Forelimb muscle (tissue), 1 donor: ENCODE measurements around the gene ACRBP. TPM values are rescaled to one million over a fixed set of nuclear protein-coding genes. Genes with fewer than 3 reads are reported as not detected.
A peak's percentile ranks its signal among the peaks of the same experiment; 100 is the strongest.

ENCODE experiments used
- DNase-seq: peaks from one replicate; pipeline ENCODE4 v3.0.0-alpha.2; 2013; ENCODE audit warnings: low read depth
- polyA plus RNA-seq: library from polyadenylated mRNA; unstranded; fragments of 120-200 nt; gene quantifications from one replicate; pipeline ENCODE4 v1.2.1, GENCODE V29; 2013; ENCODE audit not compliant: insufficient read length

ACRBP gene
- polyA plus RNA-seq: 2.0 TPM

GRCh38 chr12:6647083-6647604, at the start of gene ACRBP:
Gene ACRBP, minus strand, starts transcription at chr12:6647432. Its CDS starts 66 bp downstream, at chr12:6647366.
- DNase-seq: no peak

- no peak for DNase-seq
Observed at GRCh38 chr12:6695313-6696045, 48.2 kb upstream of the ACRBP start.

GRCh38 chr12:6694701-6695100, 47.5 kb upstream of the ACRBP start:
- DNase-seq: no peak

GRCh38 chr12:6693832-6694355, 46.7 kb upstream of the ACRBP start:
- DNase-seq: no peak

- DNase-seq: no peak
Observed at GRCh38 chr12:6692888-6693287, 45.7 kb upstream of the ACRBP start.

- no peak for DNase-seq
Observed at GRCh38 chr12:6691473-6691872, 44.2 kb upstream of the ACRBP start.

GRCh38 chr12:6688999-6689882, 42.0 kb upstream of the ACRBP start, which contains the start of gene ZNF384:
Gene ZNF384, minus strand, starts transcription at chr12:6689375. Its CDS starts 9,855 bp downstream, at chr12:6679520.
- peak; percentile 99 for DNase-seq

- DNase-seq: no peak
Observed at GRCh38 chr12:6688543-6688998, 41.3 kb upstream of the ACRBP start.

GRCh38 chr12:6685814-6686213, 38.6 kb upstream of the ACRBP start:
- no peak for DNase-seq

- no peak for DNase-seq
Observed at GRCh38 chr12:6684609-6685008, 37.4 kb upstream of the ACRBP start.

GRCh38 chr12:6676962-6677361, 29.7 kb upstream of the ACRBP start:
- DNase-seq: no peak

GRCh38 chr12:6672143-6672542, 24.9 kb upstream of the ACRBP start:
- DNase-seq: no peak

- no peak for DNase-seq
Observed at GRCh38 chr12:6667559-6668210, 20.5 kb upstream of the ACRBP start.

GRCh38 chr12:6666211-6666610, 19.0 kb upstream of the ACRBP start:
- DNase-seq: no peak

GRCh38 chr12:6664902-6665301, 17.7 kb upstream of the ACRBP start:
- no peak for DNase-seq

GRCh38 chr12:6662906-6663742, 15.9 kb upstream of the ACRBP start, which contains the start of gene ING4:
Gene ING4, minus strand, starts transcription at chr12:6663119. Its CDS starts 18 bp downstream, at chr12:6663101.
- peak; percentile 99 for DNase-seq

- DNase-seq: no peak
Observed at GRCh38 chr12:6662602-6662905, 15.3 kb upstream of the ACRBP start.

GRCh38 chr12:6653987-6654386, 6.8 kb upstream of the ACRBP start:
- no peak for DNase-seq

- DNase-seq: no peak
Observed at GRCh38 chr12:6653342-6653741, 6.1 kb upstream of the ACRBP start.

GRCh38 chr12:6652391-6652790, 5.2 kb upstream of the ACRBP start:
- DNase-seq: no peak

- no peak for DNase-seq
Observed at GRCh38 chr12:6650832-6651231, 3.6 kb upstream of the ACRBP start.
